Measurements from ENCODE around the gene PLEKHM2.

GRCh38 chr1:15727866-15728534 lies 43.9 kb downstream of the PLEKHM2 start:
- TF ChIP-seq NANOG (IDR thresholded peaks at IDR 0.05; ENCODE audit: insufficient read depth, low read depth, low read length, poor library complexity, severe bottlenecking), result no peak
- TF ChIP-seq CTCF (IDR thresholded peaks at IDR 0.05; ENCODE audit: control extremely low read depth in 1 of 3, insufficient read depth in 1 of 3, low read depth in 1 of 3, low read length in 3 of 3), result no peak
- no peak for TF ChIP-seq TEAD4 (IDR thresholded peaks at IDR 0.05; ENCODE audit: low read depth, low read length)
- TF ChIP-seq RFX5 (IDR thresholded peaks at IDR 0.05; ENCODE audit: borderline replicate concordance, low read depth, low read length), result no peak
- no peak for TF ChIP-seq RBBP5 (IDR thresholded peaks at IDR 0.05; ENCODE audit: borderline replicate concordance, low read depth, low read length)
- TF ChIP-seq EGR1 (IDR thresholded peaks at IDR 0.05; ENCODE audit: borderline replicate concordance, low read depth, low read length), result no peak
- no peak for TF ChIP-seq RAD21 (IDR thresholded peaks at IDR 0.05 in 1 of 2, conservative IDR thresholded peaks at IDR 0.05 in 1 of 2; ENCODE audit: low read depth in 2 of 2, low read length in 2 of 2)

All from H1 (cell line).